Erythroblast (primary cell): Measurements from ENCODE around the gene PTGES3.

ENCODE experiments used
- GATA1 ChIP-seq: IDR thresholded peaks from 2 replicates; pipeline ENCODE4 v1.6.1; 2011; ENCODE audit warnings: low read depth, mild to moderate bottlenecking, control low read depth, low read length, moderate library complexity
- POLR2A ChIP-seq: IDR thresholded peaks from 2 replicates; pipeline ENCODE4 v1.6.1; 2011; ENCODE audit warnings: mild to moderate bottlenecking, low read length

- TF ChIP-seq POLR2A (no peak), GATA1 (no peak)
These were observed 56.0 kb downstream of the PTGES3 start for GRCh38 chr12:56631790-56632700.
